Mesothelial cell of epicardium (in vitro differentiated cells): ENCODE data around the gene VTN. TPM values are rescaled to one million over a fixed set of nuclear protein-coding genes. Genes with fewer than 3 reads are reported as not detected.

Experiments
- DNase-seq, 2 experiments: peaks; one replicate each; pipeline ENCODE4 v3.0.0; 2021; ENCODE audit warnings: low spot score in 2 of 2; ENCODE audit not compliant: unreplicated experiment in 2 of 2
- H3K27ac Mint-ChIP-seq: 2 replicates; pipeline ENCODE4 v1.8.0; 2021; ENCODE audit warnings: mixed read lengths
- H3K27me3 Mint-ChIP-seq: 2 replicates; pipeline ENCODE4 v1.8.0; 2021; ENCODE audit warnings: low read depth, mixed read lengths
- H3K36me3 Mint-ChIP-seq: 2 replicates; pipeline ENCODE4 v1.8.0; 2021; ENCODE audit warnings: mixed read lengths
- H3K4me1 Mint-ChIP-seq: 2 replicates; pipeline ENCODE4 v1.8.0; 2021; ENCODE audit warnings: mixed read lengths
- H3K4me3 Mint-ChIP-seq: 2 replicates; pipeline ENCODE4 v1.8.0; 2021; ENCODE audit warnings: mild to moderate bottlenecking, moderate library complexity, mixed read lengths
- H3K9me3 Mint-ChIP-seq: 2 replicates; pipeline ENCODE4 v1.8.0; 2021; ENCODE audit warnings: mixed read lengths
- total RNA-seq: library from RNA; stranded (reverse); gene quantifications from 3 replicates; pipeline ENCODE4 v1.2.1, GENCODE V29; 2021
- TF ChIP-seq, protein P1 (sequence below): fragments of 200-600 bp; sonication (generic); IDR thresholded peaks from one replicate; pipeline ENCODE4 v1.5.0; 2021; ENCODE audit warnings: antibody characterized with exemption; ENCODE audit not compliant: unreplicated experiment

Gene VTN
- total RNA-seq, 1 donor from 2014 or later: 0.47 TPM

- Mint-ChIP-seq H3K27me3 (no peaks in the 10 kb centered on the region), H3K27ac (peak overlapping the region; percentile 58), H3K4me3 (no peak overlapping the region), H3K9me3 (no peaks in the 10 kb centered on the region), H3K36me3 (no peaks in the 10 kb centered on the region), H3K4me1 (peaks cover 29% of the 10 kb centered on the region)
- DNase-seq: no peak
- TF ChIP-seq, protein P1, sequence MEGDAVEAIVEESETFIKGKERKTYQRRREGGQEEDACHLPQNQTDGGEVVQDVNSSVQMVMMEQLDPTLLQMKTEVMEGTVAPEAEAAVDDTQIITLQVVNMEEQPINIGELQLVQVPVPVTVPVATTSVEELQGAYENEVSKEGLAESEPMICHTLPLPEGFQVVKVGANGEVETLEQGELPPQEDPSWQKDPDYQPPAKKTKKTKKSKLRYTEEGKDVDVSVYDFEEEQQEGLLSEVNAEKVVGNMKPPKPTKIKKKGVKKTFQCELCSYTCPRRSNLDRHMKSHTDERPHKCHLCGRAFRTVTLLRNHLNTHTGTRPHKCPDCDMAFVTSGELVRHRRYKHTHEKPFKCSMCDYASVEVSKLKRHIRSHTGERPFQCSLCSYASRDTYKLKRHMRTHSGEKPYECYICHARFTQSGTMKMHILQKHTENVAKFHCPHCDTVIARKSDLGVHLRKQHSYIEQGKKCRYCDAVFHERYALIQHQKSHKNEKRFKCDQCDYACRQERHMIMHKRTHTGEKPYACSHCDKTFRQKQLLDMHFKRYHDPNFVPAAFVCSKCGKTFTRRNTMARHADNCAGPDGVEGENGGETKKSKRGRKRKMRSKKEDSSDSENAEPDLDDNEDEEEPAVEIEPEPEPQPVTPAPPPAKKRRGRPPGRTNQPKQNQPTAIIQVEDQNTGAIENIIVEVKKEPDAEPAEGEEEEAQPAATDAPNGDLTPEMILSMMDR: no peak
These were observed 37.8 kb upstream of the VTN start for GRCh38 chr17:28407974-28408306.

- Mint-ChIP-seq H3K9me3 (no peaks in the 10 kb centered on the region), H3K27me3 (no peaks in the 10 kb centered on the region), H3K27ac (peak overlapping the region; percentile 77), H3K36me3 (no peaks in the 10 kb centered on the region), H3K4me3 (peak overlapping the region; percentile 36), H3K4me1 (peaks cover 29% of the 10 kb centered on the region)
- TF ChIP-seq, protein P1: no peak
- DNase-seq: peak in 1 of 2 experiments; percentile 46
These were observed 37.2 kb upstream of the VTN start for GRCh38 chr17:28407130-28407973.

DNA sequence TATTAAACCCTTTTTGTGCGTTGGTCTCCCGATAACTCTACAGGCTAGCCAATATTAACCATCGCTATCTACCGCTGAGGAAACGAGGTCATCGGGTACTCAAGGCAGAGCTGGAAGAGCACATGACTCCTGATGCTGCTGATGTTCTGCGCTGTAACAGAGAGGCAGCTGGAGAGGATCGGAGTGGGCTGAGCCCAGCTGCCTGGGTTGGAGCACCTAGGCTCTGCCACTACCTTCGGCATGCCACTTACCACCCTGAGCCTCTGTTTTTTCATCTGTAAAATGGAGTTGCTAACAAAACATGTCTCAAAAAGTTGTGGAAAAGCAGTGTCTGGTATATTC is 36.3 kb upstream of the VTN start:
- Mint-ChIP-seq H3K9me3 (no peaks in the 10 kb centered on the region), H3K4me3 (peak overlapping the region; percentile 74), H3K36me3 (no peaks in the 10 kb centered on the region), H3K4me1 (peaks cover 29% of the 10 kb centered on the region), H3K27me3 (no peaks in the 10 kb centered on the region), H3K27ac (peak overlapping the region; percentile 77)
- no peak for DNase-seq
- TF ChIP-seq, protein P1: no peak

- peak within 1 kb of the TSS; percentile 77 for H3K27ac Mint-ChIP-seq
These were observed 35.7 kb upstream of the VTN start, which contains the start of gene SLC46A1 for GRCh38 chr17:28405632-28406472. Gene SLC46A1 (minus strand): TSS chr17:28406212. CDS start chr17:28406114, 98 bp downstream.

DNA sequence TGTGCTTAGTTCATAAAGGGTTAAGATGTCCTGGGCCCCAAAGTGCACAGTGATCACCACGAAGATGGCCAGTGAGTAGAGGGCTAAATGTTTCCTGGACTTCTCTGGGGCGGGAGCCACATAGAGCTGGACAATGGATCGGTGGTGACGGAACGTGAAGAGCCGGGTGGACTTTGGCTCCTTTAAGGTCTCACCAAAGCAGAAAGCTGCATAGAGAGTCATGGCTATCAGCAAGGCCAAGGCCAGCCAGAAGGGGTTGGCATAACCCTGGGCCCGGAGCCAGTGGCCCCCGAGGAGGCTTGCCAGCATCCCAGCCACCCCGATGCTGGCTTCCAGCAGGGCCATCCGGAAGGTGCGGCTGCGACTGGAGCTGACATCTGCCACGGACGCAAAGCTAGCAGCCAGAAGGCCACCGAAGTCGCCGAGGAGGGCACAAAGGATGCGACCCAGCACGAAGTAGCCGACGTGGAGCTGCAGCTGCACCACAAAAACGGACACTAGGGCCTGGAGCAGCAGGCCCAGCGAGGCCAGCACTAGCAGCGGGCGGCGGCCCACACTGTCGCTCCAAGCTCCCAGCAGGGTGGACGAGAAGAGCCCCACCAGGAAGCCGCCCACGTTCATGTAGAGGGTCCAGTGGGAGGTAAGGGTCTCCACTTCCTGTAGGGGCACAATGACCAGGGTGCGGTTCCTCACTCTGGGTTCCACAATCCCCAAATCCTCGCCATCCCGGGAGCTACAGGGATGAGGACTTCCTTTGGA is 34.9 kb upstream of the VTN start:
- H3K27ac Mint-ChIP-seq: no peak overlapping the region
- no peaks in the 10 kb centered on the region for H3K9me3 Mint-ChIP-seq
- H3K4me1 Mint-ChIP-seq: peaks cover 29% of the 10 kb centered on the region
- H3K36me3 Mint-ChIP-seq: peaks cover 5% of the 10 kb centered on the region
- no peaks in the 10 kb centered on the region for H3K27me3 Mint-ChIP-seq
- DNase-seq: no peak
- H3K4me3 Mint-ChIP-seq: peak overlapping the region; percentile 79
- TF ChIP-seq, protein P1: no peak

More at GRCh38 chr17:28405632-28406472, 35.7 kb upstream of the VTN start, which contains the start of gene SLC46A1:
- peak within 1 kb of the TSS; percentile 79 for H3K4me3 Mint-ChIP-seq
- H3K9me3 Mint-ChIP-seq: no peaks in the 10 kb centered on the region
- H3K36me3 Mint-ChIP-seq: peaks cover 5% of the 10 kb centered on the region
- peak in 1 of 2 experiments; percentile 62 for DNase-seq
- H3K4me1 Mint-ChIP-seq: peaks cover 29% of the 10 kb centered on the region
- TF ChIP-seq, protein P1: no peak
- H3K27me3 Mint-ChIP-seq: no peaks in the 10 kb centered on the region
